NCI-H2081 (cell line): ENCODE data around the gene F2RL3.
"Not testable (repeated sequence)": the region's sequence is repeated elsewhere in the genome, so short reads cannot be mapped to it uniquely, and the experiment has no call there.

ENCODE experiments used
- DNase-seq, 2 experiments: peaks; one replicate each; lab custom pipeline; 2025; lab: John Stamatoyannopoulos, UW

F2RL3 gene

DNA sequence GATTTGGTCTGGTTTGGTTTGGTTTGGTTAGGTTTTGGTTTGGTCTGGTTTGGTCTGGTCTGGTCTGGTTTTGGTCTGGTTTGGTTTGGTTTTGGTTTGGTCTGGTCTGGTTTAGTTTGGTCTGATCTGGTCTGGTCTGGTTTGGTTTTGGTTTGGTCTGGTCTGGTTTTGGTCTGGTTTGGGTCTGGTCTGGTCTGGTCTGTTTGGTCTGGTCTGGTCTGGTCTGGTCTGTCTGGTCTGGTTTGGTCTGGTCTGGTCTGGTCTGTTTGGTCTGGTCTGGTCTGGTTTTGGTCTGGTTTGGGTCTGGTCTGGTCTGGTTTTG lies 13.9 kb upstream of the F2RL3 start:
- DNase-seq = not testable (repeated sequence)

DNA sequence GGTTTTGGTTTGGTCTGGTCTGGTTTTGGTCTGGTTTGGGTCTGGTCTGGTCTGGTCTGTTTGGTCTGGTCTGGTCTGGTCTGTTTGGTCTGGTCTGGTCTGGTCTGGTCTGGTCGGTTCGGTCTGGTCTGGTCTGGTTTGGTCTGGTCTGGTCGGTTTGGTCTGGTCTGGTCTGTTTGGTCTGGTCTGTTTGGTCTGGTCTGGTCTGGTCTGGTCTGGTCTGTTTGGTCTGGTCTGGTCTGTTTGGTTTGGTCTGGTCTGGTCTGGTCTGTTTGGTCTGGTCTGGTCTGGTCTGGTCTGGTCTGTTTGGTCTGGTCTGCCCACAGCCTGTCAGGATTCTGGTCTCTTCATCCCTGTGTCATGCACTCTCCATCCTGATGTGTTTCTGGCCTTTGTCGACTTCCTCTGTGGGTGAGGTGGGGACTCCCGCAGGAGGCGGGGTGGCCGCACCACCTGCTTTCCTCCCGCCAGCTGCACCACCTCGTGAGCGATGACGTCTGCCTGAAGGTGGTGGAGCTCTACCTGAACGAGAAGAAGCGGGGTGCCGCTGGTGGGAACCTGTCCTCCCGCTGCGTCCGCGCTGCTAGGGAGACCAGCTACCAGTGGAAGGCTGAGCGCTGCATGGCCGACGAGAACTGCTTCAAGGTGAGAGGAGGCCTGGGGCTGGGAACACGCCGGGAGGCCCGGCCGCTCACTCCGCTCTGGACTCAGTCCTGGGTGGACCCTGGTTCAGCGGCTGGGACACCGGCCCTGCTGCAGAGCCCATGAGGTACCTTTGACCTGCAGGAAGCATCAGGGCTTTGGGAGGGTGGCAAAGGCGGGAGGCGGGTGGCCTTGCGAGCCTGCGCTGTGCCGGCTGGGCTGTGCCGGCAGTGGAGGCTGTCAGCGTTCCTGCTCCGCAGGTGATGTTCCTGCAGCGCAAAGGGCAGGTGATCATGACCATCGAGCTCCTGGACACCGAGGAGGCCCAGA lies 12.9 kb upstream of the F2RL3 start:
- no peak for DNase-seq

DNA sequence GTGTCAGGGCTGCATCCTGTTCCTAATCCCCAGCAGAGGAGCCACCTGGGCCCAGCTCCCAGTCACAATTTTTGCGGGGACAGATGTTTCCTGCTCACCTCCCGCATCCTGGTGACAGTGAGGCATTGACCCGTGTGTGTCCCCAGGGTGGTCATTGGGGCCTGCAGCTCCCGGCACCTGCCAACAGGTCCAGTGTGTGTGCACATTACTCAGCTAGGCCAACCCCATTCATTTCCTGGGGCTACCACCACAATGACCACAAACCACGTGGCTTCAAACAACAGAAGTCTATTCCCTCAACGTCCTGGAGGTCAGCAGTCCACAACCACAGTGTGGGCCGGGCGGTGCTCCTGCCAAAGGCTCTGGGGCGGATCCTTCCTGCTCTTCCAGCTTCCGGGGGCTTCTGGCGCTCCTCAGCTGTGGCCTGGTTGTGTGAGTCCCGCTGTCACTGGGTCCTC lies 11.9 kb upstream of the F2RL3 start:
- no peak for DNase-seq

DNA sequence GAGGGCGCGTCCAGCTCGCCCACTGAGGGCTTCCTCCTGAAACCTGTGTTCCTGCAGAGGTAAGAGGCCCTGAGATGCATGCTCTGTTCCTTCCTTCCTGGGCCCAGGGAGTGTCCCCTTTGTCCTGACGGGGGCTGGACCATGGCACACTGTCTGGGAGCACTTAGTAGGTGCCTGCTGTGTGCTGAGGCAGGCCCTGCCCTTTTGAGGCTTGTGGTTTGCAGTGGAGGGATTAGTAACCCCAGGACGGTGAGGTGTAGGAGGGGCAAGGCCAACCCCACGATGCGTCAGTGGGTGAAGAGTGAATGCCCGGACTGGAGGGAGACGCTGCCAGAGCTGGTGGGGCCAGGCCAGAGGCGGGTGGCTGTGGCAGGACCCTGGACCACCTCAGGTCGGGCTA lies 11.2 kb upstream of the F2RL3 start:
- no peak for DNase-seq

GRCh38 chr19:16878181-16878965 lies 10.4 kb upstream of the F2RL3 start:
- DNase-seq = no peak

GRCh38 chr19:16880884-16881554 lies 7.8 kb upstream of the F2RL3 start:
- DNase-seq = no peak

DNA sequence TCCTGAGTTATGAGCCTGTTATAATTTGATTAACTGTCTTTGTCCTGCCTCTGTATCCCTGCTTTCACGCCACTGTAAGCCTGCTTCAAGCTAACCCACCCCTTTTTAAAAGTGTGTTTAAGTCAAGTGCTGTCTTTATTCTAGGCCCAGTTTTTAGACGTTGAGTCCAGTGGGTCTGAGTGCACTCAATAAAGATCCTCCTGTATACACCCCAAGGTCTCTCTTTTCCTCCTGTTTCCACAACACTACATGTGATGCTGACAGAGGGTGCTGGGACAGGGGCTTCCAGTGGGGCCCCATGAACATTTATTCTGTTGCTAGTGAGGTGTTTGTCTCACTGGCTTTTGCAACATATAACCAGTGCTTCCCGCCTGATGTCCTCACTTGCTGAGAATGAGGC lies 6.7 kb upstream of the F2RL3 start:
- DNase-seq = no peak

DNA sequence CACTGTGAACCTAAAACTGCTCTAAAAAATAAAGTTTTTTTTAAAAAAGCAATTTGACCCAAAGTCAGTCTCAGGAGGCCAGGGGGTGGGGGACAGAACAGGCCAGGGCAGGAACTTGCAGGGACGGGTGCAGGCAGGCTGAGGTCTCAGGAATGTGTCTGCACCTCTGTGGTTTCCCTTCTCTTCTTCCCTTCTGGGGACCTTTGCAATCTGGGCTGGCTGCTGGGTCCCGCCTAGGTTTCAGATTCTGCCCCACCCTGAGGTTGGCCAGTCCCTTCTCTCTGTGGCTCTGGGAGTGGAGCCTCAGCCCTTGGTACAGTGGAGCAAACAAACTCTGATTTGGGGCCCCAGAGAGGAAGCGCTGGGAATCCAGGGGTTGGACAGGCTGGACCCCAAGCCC lies 5.3 kb upstream of the F2RL3 start:
- no peak for DNase-seq

DNA sequence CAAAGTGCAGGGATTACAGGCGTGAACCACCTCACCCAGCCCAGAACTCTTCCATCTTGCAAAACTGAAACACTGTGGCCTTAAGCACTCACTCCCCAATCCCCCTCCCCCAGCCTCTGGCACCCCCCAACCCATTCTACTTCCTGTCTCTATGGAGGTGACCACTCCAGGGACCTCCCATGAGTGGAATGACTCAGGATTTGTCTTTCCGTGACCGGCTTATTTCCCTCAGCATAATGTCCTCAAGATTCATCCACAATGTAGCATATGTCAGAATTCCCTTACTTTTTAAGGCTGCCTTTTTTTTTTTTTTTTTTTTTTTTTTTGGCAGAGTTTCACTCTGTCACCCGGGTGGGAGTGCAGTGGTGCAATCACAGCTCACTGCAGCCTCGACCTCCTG lies 3.6 kb upstream of the F2RL3 start:
- DNase-seq = no peak

- DNase-seq = no peak
These were observed 2.4 kb upstream of the F2RL3 start for GRCh38 chr19:16886305-16886880.

DNA sequence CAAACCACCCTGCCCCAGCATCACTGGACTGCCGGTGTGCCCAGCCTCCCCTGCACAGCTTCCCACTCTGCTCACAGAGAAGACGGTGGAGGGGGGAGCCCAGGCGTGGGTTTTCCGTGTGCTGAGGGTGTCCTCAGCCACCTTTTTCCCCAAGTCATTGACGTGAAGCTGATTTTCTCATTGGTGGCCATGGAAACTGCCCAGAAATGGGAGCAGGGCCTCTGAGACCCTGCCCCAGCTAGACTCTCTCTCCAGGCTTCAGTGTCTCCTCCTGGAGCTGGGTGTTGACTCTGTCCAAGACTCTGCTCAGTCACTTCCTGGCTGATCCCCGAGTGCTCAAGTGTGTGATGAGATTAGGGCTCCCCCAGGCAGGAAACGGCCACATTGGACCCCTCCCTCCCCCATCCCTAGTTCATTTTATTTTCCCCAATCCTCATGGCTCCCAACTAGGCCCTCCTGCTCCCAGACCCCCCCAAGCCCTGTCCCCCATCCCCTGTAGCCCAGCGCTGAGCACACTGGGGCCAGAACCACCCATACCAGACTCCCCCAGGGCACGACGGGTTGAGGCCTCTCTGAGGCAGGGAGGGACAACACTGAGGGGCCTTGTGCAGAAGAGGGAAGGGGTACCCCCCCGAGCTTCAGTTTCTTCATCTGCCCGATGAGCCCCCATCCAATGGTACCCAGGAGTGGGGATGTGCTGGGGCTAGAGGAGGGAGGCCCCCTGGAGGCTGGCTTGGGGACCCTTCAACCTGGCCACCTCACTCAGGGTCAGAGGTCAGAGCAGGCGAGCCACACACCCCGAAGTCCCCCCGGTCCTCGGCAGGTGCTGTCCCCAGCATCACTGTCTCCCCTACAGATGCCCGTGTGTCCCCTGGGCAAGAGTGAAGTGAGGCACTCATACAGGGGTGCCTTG lies 1.2 kb upstream of the F2RL3 start:
- DNase-seq = no peak

GRCh38 chr19:16889366-16889882 lies 625 bp downstream of the F2RL3 start:
- no peak for DNase-seq

DNA sequence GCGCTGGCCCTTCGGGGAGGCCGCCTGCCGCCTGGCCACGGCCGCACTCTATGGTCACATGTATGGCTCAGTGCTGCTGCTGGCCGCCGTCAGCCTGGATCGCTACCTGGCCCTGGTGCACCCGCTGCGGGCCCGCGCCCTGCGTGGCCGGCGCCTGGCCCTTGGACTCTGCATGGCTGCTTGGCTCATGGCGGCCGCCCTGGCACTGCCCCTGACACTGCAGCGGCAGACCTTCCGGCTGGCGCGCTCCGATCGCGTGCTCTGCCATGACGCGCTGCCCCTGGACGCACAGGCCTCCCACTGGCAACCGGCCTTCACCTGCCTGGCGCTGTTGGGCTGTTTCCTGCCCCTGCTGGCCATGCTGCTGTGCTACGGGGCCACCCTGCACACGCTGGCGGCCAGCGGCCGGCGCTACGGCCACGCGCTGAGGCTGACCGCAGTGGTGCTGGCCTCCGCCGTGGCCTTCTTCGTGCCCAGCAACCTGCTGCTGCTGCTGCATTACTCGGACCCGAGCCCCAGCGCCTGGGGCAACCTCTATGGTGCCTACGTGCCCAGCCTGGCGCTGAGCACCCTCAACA lies 1.2 kb downstream of the F2RL3 start:
- DNase-seq = no peak

GRCh38 chr19:16890461-16891184 lies 1.8 kb downstream of the F2RL3 start:
- DNase-seq = no peak

- no peak for DNase-seq
These were observed 3.0 kb downstream of the F2RL3 start for GRCh38 chr19:16891696-16892382.

DNA sequence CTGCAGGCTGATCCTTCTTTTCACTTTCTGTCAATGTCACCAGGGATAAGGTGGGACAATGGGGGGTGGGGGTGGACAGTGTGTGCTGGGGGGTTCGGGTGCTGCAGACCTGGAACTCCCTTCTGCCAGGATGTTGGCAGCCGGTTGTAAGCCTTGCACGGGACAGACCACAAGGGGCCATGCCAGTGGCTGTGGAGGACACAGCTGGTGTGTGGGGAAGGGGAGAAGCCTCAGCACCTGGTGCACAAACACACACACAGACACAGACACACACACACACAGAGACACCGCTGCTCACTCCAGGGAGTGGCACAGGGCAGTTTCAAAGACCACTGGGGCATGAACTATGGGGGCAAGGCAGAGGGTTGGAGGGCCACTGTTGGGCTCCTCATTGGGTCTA lies 3.6 kb downstream of the F2RL3 start:
- DNase-seq = no peak

- no peak for DNase-seq
These were observed 4.3 kb downstream of the F2RL3 start for GRCh38 chr19:16892868-16893685.

GRCh38 chr19:16893686-16893989 lies 4.8 kb downstream of the F2RL3 start:
- DNase-seq = no peak

- no peak for DNase-seq
These were observed 5.3 kb downstream of the F2RL3 start for GRCh38 chr19:16894080-16894479.
